ENCODE data around the gene GPRIN3.
A peak's percentile ranks its signal among the peaks of the same experiment; 100 is the strongest.

Gene GPRIN3

DNA sequence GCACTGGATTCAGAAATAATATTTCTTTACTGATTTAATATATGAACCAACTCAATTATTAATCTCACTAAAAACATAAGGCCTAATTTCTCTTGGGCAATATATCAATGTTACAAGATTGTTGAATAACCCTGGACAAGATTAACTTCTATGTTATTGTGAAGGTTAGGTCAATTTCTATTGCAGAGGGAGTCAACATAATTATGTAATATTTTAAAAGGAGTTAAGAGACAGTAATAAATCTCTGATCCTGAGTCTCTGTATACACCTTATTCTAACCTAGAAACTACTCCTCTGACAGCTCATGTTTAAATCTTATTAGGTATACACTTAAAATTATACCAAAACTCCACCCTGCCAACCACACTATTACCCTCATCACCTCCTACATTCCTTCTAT lies 15.1 kb upstream of the GPRIN3 start:
- DNase-seq (ENCODE audit: low read depth in 1 of 2, low spot score in 1 of 2), result no peak

DNA sequence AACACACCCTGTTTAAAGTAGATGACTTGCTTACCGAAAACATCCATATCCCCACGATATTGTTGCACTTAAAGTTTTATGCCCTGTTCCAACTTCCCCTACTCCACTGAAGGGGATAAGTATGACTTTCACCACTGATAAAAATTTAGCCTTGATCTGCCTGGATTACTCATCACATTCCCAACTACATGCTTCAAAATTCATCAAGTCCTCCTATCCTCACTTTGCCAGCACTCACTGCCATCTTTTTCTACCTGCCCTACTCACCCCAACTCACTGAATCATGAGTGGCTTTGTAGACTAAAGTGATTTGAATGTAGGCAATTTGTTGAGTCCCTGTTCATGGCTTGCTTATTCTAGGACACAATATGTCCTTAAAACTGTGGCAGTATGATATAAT lies 12.2 kb upstream of the GPRIN3 start:
- TF ChIP-seq, protein P1, sequence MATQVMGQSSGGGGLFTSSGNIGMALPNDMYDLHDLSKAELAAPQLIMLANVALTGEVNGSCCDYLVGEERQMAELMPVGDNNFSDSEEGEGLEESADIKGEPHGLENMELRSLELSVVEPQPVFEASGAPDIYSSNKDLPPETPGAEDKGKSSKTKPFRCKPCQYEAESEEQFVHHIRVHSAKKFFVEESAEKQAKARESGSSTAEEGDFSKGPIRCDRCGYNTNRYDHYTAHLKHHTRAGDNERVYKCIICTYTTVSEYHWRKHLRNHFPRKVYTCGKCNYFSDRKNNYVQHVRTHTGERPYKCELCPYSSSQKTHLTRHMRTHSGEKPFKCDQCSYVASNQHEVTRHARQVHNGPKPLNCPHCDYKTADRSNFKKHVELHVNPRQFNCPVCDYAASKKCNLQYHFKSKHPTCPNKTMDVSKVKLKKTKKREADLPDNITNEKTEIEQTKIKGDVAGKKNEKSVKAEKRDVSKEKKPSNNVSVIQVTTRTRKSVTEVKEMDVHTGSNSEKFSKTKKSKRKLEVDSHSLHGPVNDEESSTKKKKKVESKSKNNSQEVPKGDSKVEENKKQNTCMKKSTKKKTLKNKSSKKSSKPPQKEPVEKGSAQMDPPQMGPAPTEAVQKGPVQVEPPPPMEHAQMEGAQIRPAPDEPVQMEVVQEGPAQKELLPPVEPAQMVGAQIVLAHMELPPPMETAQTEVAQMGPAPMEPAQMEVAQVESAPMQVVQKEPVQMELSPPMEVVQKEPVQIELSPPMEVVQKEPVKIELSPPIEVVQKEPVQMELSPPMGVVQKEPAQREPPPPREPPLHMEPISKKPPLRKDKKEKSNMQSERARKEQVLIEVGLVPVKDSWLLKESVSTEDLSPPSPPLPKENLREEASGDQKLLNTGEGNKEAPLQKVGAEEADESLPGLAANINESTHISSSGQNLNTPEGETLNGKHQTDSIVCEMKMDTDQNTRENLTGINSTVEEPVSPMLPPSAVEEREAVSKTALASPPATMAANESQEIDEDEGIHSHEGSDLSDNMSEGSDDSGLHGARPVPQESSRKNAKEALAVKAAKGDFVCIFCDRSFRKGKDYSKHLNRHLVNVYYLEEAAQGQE (IDR thresholded peaks at IDR 0.05; ENCODE audit: insufficient replicate concordance, low read depth), result no peak
- no peak for TF ChIP-seq SPI1 (IDR thresholded peaks at IDR 0.05; ENCODE audit: borderline replicate concordance, low read depth)
- no peak for TF ChIP-seq GABPA (IDR thresholded peaks at IDR 0.05; ENCODE audit: low read depth)
- TF ChIP-seq, protein P2, sequence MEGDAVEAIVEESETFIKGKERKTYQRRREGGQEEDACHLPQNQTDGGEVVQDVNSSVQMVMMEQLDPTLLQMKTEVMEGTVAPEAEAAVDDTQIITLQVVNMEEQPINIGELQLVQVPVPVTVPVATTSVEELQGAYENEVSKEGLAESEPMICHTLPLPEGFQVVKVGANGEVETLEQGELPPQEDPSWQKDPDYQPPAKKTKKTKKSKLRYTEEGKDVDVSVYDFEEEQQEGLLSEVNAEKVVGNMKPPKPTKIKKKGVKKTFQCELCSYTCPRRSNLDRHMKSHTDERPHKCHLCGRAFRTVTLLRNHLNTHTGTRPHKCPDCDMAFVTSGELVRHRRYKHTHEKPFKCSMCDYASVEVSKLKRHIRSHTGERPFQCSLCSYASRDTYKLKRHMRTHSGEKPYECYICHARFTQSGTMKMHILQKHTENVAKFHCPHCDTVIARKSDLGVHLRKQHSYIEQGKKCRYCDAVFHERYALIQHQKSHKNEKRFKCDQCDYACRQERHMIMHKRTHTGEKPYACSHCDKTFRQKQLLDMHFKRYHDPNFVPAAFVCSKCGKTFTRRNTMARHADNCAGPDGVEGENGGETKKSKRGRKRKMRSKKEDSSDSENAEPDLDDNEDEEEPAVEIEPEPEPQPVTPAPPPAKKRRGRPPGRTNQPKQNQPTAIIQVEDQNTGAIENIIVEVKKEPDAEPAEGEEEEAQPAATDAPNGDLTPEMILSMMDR (IDR thresholded peaks at IDR 0.05; ENCODE audit: insufficient read depth, low read length), result no peak
- DNase-seq (ENCODE audit: low read depth in 1 of 2, low spot score in 1 of 2), result no peak
- H3K4me3 ChIP-seq (replicated peaks; ENCODE audit: insufficient read depth, low read length), result no peak overlapping the region
- no peak overlapping the region for H3K27ac ChIP-seq (replicated peaks)
- no peaks in the 10 kb centered on the region for H3K27me3 ChIP-seq (ENCODE audit: insufficient read depth, poor library complexity, severe bottlenecking)

More for the DNA sequence above, 15.1 kb upstream of the GPRIN3 start:
- Histone ChIP-seq H3K27ac (replicated peaks) (no peak overlapping the region), H3K4me3 (replicated peaks; ENCODE audit: insufficient read depth, low read length) (no peak overlapping the region), H3K27me3 (ENCODE audit: insufficient read depth, poor library complexity, severe bottlenecking) (no peaks in the 10 kb centered on the region)
- TF ChIP-seq GABPA (IDR thresholded peaks at IDR 0.05; ENCODE audit: low read depth), result no peak
- TF ChIP-seq SPI1 (IDR thresholded peaks at IDR 0.05; ENCODE audit: borderline replicate concordance, low read depth), result no peak
- TF ChIP-seq, protein P1 (IDR thresholded peaks at IDR 0.05; ENCODE audit: insufficient replicate concordance, low read depth), result no peak
- TF ChIP-seq, protein P2 (IDR thresholded peaks at IDR 0.05; ENCODE audit: insufficient read depth, low read length), result no peak
- no peak for TF ChIP-seq POLR2AphosphoS5 (IDR thresholded peaks at IDR 0.05; ENCODE audit: low read depth)

DNA sequence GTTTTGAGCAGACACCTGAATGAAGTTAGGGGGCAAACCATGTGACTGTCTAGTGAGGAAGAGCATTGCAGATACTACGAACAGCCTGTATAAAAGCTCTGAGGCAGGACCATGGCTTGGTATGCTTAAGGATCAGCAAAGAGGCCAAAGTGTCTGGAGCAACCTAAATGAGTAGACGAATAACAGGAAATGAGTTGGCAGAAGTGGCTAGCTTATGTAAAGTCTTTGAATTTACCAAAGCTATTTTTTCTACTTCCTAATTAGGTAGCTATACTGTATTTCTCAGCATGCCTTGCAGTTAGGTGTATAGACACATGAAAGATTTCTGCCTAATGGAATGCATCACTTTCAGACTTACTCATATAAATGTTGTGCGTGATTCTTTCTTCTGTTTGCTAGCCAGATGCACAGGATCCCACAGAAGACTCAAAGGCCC lies 9.3 kb upstream of the GPRIN3 start:
- no peak for TF ChIP-seq GABPA (IDR thresholded peaks at IDR 0.05; ENCODE audit: low read depth)
- TF ChIP-seq, protein P1 (IDR thresholded peaks at IDR 0.05; ENCODE audit: insufficient replicate concordance, low read depth), result no peak
- TF ChIP-seq, protein P2 (IDR thresholded peaks at IDR 0.05; ENCODE audit: insufficient read depth, low read length), result no peak
- TF ChIP-seq POLR2AphosphoS5 (IDR thresholded peaks at IDR 0.05; ENCODE audit: low read depth), result no peak
- TF ChIP-seq SPI1 (IDR thresholded peaks at IDR 0.05; ENCODE audit: borderline replicate concordance, low read depth), result peak; percentile 38; the same call in 1 of the 2 replicates
- H3K4me3 ChIP-seq (replicated peaks; ENCODE audit: insufficient read depth, low read length), result no peak overlapping the region
- no peaks in the 10 kb centered on the region for H3K27me3 ChIP-seq (ENCODE audit: insufficient read depth, poor library complexity, severe bottlenecking)
- DNase-seq (ENCODE audit: low read depth in 1 of 2, low spot score in 1 of 2), result peak in 1 of 2 experiments; percentile 71
- H3K27ac ChIP-seq (replicated peaks), result peak overlapping the region; percentile 67

Measured in HL-60 (cell line).